GM12875 (cell line): ENCODE data around the gene OGDHL.

Source experiments
- H3K4me3 ChIP-seq: one replicate; pipeline ENCODE4 v1.5.1; 2011; ENCODE audit warnings: low read depth, low read length, control low read depth
- TF ChIP-seq, protein P1 (sequence below): IDR thresholded peaks from 2 replicates; pipeline ENCODE4 v1.5.1; 2011; ENCODE audit warnings: low read depth, mild to moderate bottlenecking, control low read depth, inconsistent platforms, low read length, moderate library complexity, borderline replicate concordance; ENCODE audit not compliant: insufficient read depth

The OGDHL gene

DNA sequence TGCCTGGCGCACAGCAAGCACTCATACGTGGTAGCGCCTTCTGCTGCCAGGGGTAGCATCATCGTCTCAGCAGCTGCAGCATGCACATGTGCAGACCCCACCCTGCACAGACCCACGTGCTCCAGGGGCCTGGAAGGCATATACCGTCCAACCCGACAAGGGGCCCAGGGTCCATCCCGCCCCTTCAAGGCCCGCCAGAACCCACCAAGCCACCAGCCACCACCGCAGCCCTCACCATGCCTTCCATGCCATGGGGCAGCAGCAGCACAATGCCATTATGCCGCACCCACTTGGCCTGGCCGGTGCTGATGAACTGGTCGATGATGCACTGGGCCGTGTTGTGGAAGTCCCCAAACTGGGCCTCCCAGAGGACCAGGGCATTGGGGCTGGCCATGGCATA lies 22.7 kb downstream of the OGDHL start:
- TF ChIP-seq, protein P1, sequence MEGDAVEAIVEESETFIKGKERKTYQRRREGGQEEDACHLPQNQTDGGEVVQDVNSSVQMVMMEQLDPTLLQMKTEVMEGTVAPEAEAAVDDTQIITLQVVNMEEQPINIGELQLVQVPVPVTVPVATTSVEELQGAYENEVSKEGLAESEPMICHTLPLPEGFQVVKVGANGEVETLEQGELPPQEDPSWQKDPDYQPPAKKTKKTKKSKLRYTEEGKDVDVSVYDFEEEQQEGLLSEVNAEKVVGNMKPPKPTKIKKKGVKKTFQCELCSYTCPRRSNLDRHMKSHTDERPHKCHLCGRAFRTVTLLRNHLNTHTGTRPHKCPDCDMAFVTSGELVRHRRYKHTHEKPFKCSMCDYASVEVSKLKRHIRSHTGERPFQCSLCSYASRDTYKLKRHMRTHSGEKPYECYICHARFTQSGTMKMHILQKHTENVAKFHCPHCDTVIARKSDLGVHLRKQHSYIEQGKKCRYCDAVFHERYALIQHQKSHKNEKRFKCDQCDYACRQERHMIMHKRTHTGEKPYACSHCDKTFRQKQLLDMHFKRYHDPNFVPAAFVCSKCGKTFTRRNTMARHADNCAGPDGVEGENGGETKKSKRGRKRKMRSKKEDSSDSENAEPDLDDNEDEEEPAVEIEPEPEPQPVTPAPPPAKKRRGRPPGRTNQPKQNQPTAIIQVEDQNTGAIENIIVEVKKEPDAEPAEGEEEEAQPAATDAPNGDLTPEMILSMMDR, result no peak
- no peak overlapping the region for H3K4me3 ChIP-seq

DNA sequence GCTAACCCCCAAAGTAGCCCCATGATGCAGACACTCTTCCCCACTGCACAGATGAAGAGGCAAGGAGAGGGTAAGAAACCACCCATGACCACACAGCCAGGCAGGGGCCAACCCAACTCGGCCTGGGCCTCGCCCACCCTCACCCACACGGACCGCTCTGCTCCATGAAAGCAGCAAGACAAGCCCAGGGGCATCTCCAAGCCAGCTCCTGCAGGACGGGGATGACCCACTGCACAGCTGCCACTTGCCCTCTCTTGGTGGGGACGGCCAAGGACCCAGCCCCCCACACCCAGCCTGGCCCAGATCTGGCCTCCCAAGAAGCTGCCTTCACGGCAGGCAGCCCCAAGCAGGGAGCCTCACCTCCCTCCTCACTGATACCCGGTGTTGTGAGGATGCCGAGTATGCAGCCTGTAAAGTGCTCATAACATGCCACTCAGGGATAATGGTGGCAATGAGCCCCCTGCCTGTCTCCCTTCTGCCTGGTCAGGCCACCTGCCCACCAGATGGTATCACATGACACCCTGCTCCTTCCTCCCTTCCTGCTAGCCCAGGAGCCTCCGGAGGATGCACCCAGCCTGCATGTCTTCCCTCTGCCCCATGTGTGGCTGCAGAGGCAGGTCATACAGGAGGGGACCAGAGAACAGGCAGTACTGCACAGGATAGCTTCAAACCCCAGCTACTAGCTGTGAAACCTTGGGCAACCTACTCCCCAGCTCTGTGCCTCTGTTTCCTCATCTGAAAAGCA lies 23.3 kb downstream of the OGDHL start:
- no peak overlapping the region for H3K4me3 ChIP-seq
- TF ChIP-seq, protein P1, result no peak

DNA sequence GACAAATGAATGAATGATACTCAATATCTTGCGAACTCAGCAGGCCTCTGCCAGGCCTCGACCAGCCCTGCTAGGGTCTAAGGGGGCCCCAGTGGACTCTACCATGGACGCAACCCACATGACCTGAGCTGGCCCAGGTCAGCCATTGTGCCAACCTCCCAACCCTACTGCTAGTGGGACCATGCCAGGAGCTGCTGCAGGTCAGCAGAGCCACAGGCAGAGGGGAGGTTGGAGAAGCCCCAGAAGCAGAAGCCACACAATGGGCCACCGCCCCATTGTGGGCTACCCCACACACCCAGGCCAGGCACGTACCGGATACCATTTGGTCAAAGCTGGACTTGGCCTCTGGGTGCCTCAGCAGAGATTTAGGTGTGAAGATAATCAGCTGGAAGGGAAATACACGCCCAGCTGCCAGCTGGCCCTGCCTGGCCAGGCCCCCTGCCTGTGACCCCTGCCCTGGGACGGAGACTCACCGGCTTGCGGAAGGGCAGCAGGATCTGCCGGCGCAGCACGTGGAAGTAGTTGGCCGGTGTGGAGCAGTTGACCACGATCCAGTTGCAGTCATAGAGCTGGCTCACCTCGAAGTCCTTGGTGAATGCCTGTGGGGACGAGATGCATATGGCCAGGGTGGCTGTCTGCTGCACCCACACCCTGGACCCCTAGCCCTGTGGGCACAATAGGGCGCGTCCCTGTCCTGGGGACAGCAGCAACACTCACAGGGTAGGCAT lies 24.5 kb downstream of the OGDHL start:
- no peak overlapping the region for H3K4me3 ChIP-seq
- TF ChIP-seq, protein P1, result no peak

DNA sequence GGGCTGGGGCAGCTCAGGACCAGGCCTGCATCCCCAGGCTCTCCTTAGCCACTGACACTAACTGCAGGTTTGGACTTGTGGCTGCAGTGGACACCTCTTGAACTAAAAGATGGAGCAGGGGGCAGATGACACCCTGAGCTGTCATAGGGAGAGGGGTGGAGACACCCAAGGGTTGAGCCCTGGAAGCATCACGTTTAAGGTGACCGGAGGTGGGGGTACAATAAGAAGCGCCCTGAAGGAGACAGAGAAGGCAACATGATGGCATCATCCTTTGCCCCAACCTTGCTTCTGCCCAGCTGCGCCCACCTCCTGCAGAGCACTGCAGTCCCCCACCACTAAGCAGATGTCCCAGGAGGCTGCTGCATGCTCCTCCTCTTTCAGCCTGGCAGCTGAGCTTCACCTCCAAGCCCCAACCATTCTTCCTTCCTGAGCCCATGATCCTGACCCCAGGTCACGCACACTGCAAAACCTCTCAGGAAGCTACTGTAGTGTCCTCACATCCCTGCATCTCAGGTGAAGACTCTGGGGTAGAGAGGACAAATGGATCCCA lies 25.5 kb downstream of the OGDHL start:
- TF ChIP-seq, protein P1, result no peak

DNA sequence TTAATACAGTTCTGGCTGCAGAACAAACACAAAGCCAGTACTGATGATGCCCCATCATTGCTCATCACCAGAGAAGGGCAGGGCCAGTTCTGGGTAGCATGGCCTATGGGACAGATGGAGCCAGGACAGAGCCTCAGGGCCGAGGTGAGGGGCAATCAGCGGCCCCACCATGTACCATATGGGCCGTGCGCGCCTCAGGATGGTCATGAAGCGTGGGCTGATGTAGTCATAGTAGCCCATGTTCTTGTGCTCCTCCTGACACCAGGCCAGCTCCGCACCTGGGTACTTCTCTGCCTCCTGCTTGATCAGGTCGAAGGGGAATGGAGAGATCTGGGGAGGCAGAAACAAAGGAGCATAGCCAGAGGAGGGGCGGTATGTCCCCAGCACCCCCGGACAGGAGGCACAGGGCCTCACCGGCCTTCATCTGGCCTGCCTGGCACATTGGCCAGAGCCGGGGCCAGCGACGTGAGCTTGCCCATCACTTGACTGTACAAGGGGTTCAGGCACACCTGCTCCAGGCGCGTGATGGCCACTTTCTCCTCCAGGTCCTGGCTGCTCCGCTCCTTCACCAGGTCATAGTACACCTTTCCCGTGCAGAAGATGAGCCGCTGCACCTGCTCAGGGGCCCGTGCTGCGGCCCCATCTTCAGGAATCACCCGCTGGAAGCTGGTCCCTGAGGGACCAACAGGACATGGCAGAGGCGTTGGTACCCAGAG lies 26.1 kb downstream of the OGDHL start:
- TF ChIP-seq, protein P1, result no peak
- no peak overlapping the region for H3K4me3 ChIP-seq

More for the DNA sequence above, 25.5 kb downstream of the OGDHL start:
- H3K4me3 ChIP-seq, result no peak overlapping the region

DNA sequence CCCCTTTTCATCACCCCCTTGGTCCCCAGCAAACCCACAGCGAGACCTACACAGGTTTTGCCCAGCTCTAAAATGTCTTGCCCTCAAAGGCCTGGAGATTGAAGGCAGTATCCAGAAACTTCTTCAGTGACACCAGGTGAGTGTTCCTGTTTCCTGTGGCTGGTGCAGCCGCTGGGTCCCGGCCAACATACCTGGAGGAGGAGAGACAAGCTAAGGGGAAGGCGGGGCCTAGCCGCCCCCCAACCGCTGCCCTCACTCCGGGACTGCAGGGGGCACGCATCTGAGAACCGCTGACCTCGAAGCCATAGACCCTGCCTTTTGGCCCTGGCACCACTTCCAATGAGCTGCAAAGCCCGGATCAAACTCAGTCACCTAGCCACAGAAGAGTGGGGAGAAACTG lies 27.0 kb downstream of the OGDHL start:
- TF ChIP-seq, protein P1, result no peak

More for the DNA sequence above, 27.0 kb downstream of the OGDHL start:
- no peak overlapping the region for H3K4me3 ChIP-seq
